ENCODE measurements around the gene ATP11C.
"Not testable (repeated sequence)": the region's sequence is repeated elsewhere in the genome, so short reads cannot be mapped to it uniquely, and the experiment has no call there.

The ATP11C gene

DNA sequence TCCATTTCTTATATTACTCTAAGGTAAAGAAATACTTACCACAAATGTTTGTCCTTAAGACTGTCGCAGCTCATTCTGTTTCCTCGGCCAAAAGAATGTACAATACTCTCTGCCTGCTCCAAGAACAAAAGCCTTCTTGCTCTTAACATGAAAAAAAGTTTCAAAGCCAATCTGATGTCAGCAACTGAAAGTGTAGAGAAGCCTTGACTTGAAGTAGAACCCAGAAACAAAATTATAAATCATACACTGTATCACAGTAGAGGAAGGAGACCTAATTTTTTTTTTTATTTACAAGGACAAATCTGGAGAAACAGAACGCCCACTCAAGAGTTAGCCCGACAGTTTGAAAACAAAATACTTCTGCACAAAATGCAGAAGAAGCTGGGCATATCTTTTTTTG is 224.8 kb downstream of the ATP11C start, which contains the start of gene MCF2:
TSS of gene MCF2 (minus strand) at position 101 of the 400 bp plus-strand sequence. CDS start 56,423 bp downstream, outside the sequence.
- DNase-seq: no peak

DNA sequence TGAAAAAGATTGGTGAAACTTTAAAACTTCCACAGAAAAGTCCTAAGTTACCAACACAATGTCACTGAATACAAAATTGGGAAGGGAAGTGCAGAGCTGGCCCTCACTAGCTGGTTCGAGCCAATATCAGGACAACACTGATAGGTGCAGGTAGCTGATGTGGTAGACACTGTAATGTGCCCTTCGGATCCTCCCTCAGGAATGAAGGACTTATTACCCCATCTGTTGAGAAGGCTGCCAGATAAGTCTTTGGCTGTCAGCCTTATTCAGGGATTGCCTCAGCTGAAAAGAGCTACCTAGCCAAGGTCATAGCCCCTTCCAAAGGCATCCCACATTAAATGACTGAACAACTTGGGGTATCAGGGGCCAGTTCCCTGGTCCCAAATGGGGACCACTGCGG is 230.2 kb downstream of the ATP11C start:
- DNase-seq: no peak

DNA sequence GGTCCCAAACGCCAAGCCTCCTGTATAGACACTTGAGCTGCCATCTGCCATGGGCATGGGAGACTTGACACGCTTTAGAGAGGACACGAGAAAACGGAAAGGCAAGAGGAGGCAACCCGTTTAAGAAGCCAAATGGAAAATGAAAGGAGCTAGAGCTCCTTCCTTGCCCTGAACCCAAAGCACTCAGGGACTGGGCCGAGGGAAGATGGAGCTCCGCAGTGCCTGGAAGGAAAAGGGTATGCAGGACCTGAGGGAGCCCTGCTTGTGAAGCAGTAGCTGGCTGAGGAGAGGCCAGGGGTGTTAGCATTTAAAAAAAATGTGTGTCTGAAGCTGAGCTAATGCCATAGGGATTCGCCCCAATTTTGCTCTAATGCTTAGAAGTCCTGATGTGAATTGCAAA is 239.9 kb downstream of the ATP11C start:
- no peak for DNase-seq

DNA sequence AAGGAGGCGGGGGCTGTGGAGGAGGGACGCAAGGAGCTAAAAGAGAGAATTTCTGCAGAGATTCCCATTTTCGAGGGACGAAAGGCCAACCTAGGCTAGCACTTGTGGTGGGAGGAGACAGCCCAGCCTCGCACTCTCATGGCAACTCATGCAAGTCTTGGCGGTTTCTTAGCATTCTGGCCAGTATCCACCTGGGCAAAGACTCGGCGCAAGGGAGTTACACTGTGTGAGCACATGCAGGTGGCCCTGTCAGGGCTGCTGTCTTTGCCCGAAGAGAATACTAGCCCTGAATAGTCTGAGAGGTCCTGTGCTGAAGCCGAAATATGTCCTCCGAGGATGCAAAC is 240.4 kb downstream of the ATP11C start:
- no peak for DNase-seq

DNA sequence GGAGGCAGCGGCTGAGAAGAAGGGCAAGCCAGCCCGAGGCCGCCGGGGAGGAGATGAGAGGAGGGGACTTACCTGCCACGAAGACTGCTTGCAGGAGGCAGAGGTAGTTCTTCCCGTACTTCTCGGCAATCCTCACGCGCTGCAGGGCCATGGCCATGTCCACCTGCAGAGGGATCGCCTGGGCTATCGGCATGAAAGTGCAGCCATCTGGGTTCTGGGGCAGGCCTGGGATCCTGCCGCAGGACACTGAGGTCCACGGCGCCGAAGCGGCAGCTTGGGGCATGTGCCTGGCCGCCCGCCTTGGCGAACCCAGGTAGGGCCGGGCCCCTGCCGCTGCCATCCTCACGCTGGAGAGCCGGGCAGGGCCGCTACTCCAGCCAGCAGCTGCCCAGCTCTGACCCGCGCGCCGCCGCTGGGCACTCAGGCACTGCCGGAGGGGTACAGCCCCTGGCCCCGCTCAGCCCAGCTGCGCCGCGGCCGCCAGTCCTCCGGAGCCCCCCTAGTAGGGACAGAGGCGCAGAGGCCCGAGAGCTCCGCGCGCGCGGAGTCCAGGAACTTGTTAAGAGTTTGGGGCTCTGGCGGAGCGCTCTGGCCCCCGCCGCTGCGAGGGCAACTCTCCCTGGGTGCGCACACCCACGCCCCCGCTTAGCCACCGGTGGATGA is 240.9 kb downstream of the ATP11C start:
- peak in 1 of 4 experiments; percentile 3 for DNase-seq

DNA sequence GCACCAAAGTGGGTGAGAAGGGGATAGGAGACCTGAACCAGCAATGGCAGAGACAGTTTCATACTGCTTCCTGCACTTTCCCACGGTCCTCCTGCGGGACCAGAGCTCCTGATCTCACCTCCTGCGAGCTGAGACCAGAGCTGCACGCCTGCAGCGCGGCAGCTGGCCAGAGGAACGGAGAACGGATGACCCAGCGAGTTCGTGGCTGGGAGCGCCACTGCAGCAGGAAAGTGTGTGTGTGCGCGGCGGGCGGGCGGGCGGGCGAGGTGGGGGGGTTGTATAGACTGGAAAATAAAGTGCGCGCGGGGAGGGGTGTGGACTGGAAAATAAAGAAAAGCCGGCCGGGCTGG is 241.4 kb downstream of the ATP11C start:
- DNase-seq: peak in 1 of 4 experiments; percentile 4

GRCh38 chrX:139685175-139685574 is 247.7 kb downstream of the ATP11C start:
- DNase-seq: not testable (repeated sequence)

DNA sequence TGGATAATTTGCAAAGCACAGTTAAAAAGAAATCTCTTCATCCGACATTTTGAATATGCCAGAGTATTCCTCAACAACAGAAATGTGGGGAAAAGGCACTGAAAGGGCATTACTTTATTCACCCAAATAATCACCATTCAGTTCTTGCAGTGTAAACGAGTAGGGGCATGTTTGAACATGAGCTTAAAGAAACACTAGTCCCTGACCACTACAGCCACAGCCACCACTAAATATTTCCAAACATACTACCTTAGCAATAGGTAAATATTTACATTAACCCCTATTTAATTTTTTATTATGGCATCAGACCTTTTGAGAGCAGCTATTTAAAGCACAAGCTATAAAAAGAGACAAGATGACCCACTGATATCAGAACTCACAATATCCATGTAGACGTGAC is 252.5 kb downstream of the ATP11C start:
- no peak for DNase-seq

Measured in suppressor macrophage (primary cell).